Endothelial cell of umbilical vein (primary cell): ENCODE data around the gene KIF6.

ENCODE experiments used
- CTCF ChIP-seq, 2 donors: IDR thresholded peaks; 1 replicate in 1 of 2; 2 replicates in 1 of 2; pipeline ENCODE4 v1.5.1; 2011; ENCODE audit warnings: low read length in 2 of 2, mild to moderate bottlenecking in 2 of 2, moderate library complexity in 2 of 2, control low read depth in 1 of 2, inconsistent platforms in 1 of 2, low read depth in 1 of 2; ENCODE audit not compliant: insufficient read depth in 1 of 2; ENCODE audit errors: extremely low read depth in 1 of 2
- EZH2 ChIP-seq: IDR thresholded peaks from 2 replicates; pipeline ENCODE4 v1.6.1; 2012; ENCODE audit warnings: borderline replicate concordance, low read depth, mild to moderate bottlenecking, moderate library complexity, low read length, inconsistent platforms; ENCODE audit not compliant: severe bottlenecking
- GATA2 ChIP-seq: IDR thresholded peaks from 2 replicates; pipeline ENCODE4 v1.7.0; 2011; ENCODE audit warnings: low read depth, mild to moderate bottlenecking, moderate library complexity, mixed read lengths, low read length; ENCODE audit not compliant: insufficient read length, insufficient read depth
- POLR2A ChIP-seq: IDR thresholded peaks from 2 replicates; pipeline ENCODE4 v1.6.1; 2012; ENCODE audit warnings: low read depth, mild to moderate bottlenecking, control low read depth, low read length
- POLR2AphosphoS5 ChIP-seq: IDR thresholded peaks from 2 replicates; pipeline ENCODE4 v1.6.1; 2012; ENCODE audit warnings: low read depth, mild to moderate bottlenecking, control low read depth, low read length, moderate library complexity; ENCODE audit not compliant: insufficient read depth

- no peak for TF ChIP-seq CTCF (IDR thresholded peaks at IDR 0.05; ENCODE audit: extremely low read depth in 1 of 2, insufficient read depth in 1 of 2, low read depth in 1 of 2, low read length in 2 of 2)
- no peak for TF ChIP-seq POLR2A
- TF ChIP-seq GATA2: no peak
- no peak for TF ChIP-seq POLR2AphosphoS5
- TF ChIP-seq EZH2: no peak
Observed at GRCh38 chr6:39758905-39759605, 33.8 kb upstream of the KIF6 start.
